HepG2 (cell line): ENCODE data around the gene TNNI3K.

Experiments used
- CREB3 ChIP-seq: sonication (generic); formaldehyde crosslinking; IDR thresholded peaks from 2 replicates; pipeline ENCODE4 v1.5.0; 2020; ENCODE audit warnings: missing genetic modification reagents
- EZH2 ChIP-seq: conservative IDR thresholded peaks from 2 replicates; pipeline ENCODE4 v1.6.1; 2012; ENCODE audit warnings: mild to moderate bottlenecking, low read depth, low read length, moderate library complexity
- FOXM1 ChIP-seq: sonication (generic); formaldehyde crosslinking; IDR thresholded peaks from 2 replicates; pipeline ENCODE4 v1.5.0; 2020; ENCODE audit warnings: missing genetic modification reagents
- NFIC ChIP-seq: IDR thresholded peaks from 2 replicates; pipeline ENCODE4 v1.6.1; 2012; ENCODE audit warnings: mild to moderate bottlenecking, low read length, inconsistent platforms
- POLR2A ChIP-seq, 2 experiments: IDR thresholded peaks; 2 replicates each; pipeline ENCODE4 v1.6.1; 2011; ENCODE audit warnings: low read depth in 2 of 2, low read length in 2 of 2, mild to moderate bottlenecking in 1 of 2, moderate library complexity in 1 of 2; ENCODE audit not compliant: insufficient read depth in 1 of 2
- SMC3 ChIP-seq: IDR thresholded peaks from 2 replicates; pipeline ENCODE4 v1.6.1; 2011; ENCODE audit warnings: low read length, improper control_type of control experiment
- ZNF558 ChIP-seq: sonication (generic); formaldehyde crosslinking; IDR thresholded peaks from 2 replicates; pipeline ENCODE4 v1.9.0; 2022; ENCODE audit warnings: mild to moderate bottlenecking, missing genetic modification reagents, borderline replicate concordance

GRCh38 chr1:74430342-74430934 lies 195.3 kb downstream of the TNNI3K start:
- TF ChIP-seq CREB3 (CRISPR knock-in tag) (no peak), FOXM1 (CRISPR knock-in tag) (no peak), ZNF558 (CRISPR knock-in tag) (no peak), POLR2A (IDR thresholded peaks at IDR 0.05; ENCODE audit: insufficient read depth in 1 of 2, low read depth in 2 of 2, low read length in 2 of 2) (no peak), NFIC (no peak), SMC3 (no peak), EZH2 (no peak)
